HK-2 (cell line): Measurements from ENCODE around the gene EPB42.
"Not testable (repeated sequence)": the region's sequence is repeated elsewhere in the genome, so short reads cannot be mapped to it uniquely, and the experiment has no call there.

ENCODE experiments used
- DNase-seq: peaks from one replicate; pipeline ENCODE4 v3.0.0-alpha.2; 2018; ENCODE audit not compliant: unreplicated experiment

The EPB42 gene

GRCh38 chr15:43185157-43186002 is 35.4 kb downstream of the EPB42 start, which contains the start of gene CCNDBP1:
Gene CCNDBP1, plus strand, starts transcription at chr15:43185403. Its CDS starts 96 bp downstream, at chr15:43185499.
- peak; percentile 91 for DNase-seq

GRCh38 chr15:43184407-43185124 is 36.3 kb downstream of the EPB42 start:
- no peak for DNase-seq

- DNase-seq, result no peak
These were observed 37.5 kb downstream of the EPB42 start for GRCh38 chr15:43183270-43183669.

GRCh38 chr15:43177147-43177546 is 43.7 kb downstream of the EPB42 start:
- DNase-seq, result not testable (repeated sequence)

GRCh38 chr15:43175656-43176309 is 45.0 kb downstream of the EPB42 start:
- not testable (repeated sequence) for DNase-seq

- DNase-seq, result no peak
These were observed 50.9 kb downstream of the EPB42 start for GRCh38 chr15:43169888-43170287.

GRCh38 chr15:43168192-43169107 is 52.4 kb downstream of the EPB42 start:
- no peak for DNase-seq

- not testable (repeated sequence) for DNase-seq
These were observed 53.6 kb downstream of the EPB42 start for GRCh38 chr15:43167261-43167660.

- DNase-seq, result no peak
These were observed 55.0 kb downstream of the EPB42 start for GRCh38 chr15:43165801-43166325.

GRCh38 chr15:43153269-43153668 is 67.5 kb downstream of the EPB42 start:
- no peak for DNase-seq

- DNase-seq, result no peak
These were observed 69.1 kb downstream of the EPB42 start for GRCh38 chr15:43151688-43152087.

- DNase-seq, result peak; percentile 47
These were observed 70.5 kb downstream of the EPB42 start for GRCh38 chr15:43150191-43150929.
